Activated naive CD4-positive, alpha-beta T cell treated with anti-CD3 and anti-CD28 coated beads, Interleukin-2, amount 50 U/mL, for 24 hours (primary cell): ENCODE results near the gene DGKB.

Source experiments
- H3K27ac Mint-ChIP-seq: one replicate; pipeline ENCODE4 v1.8.0; 2021; ENCODE audit warnings: mild to moderate bottlenecking, mixed read lengths
- H3K27me3 Mint-ChIP-seq: one replicate; pipeline ENCODE4 v1.8.0; 2021; ENCODE audit warnings: mixed read lengths
- H3K36me3 Mint-ChIP-seq: one replicate; pipeline ENCODE4 v1.8.0; 2021; ENCODE audit warnings: mixed read lengths
- H3K4me1 Mint-ChIP-seq: one replicate; pipeline ENCODE4 v1.8.0; 2021; ENCODE audit warnings: mixed read lengths
- H3K4me3 Mint-ChIP-seq: one replicate; pipeline ENCODE4 v1.8.0; 2021; ENCODE audit warnings: mild to moderate bottlenecking, mixed read lengths
- H3K9me3 Mint-ChIP-seq: one replicate; pipeline ENCODE4 v1.8.0; 2021; ENCODE audit warnings: mixed read lengths

The DGKB gene

GRCh38 chr7:14666304-14666703 is 236.2 kb downstream of the DGKB start:
- Mint-ChIP-seq H3K36me3 (no peaks in the 10 kb centered on the region), H3K9me3 (no peaks in the 10 kb centered on the region), H3K4me3 (no peak overlapping the region), H3K27ac (no peak overlapping the region), H3K4me1 (no peaks in the 10 kb centered on the region), H3K27me3 (no peaks in the 10 kb centered on the region)

GRCh38 chr7:14639801-14640200 is 262.8 kb downstream of the DGKB start:
- Mint-ChIP-seq H3K4me3 (no peak overlapping the region), H3K9me3 (peaks cover 7% of the 10 kb centered on the region), H3K36me3 (no peaks in the 10 kb centered on the region), H3K27me3 (no peaks in the 10 kb centered on the region), H3K27ac (no peak overlapping the region), H3K4me1 (no peaks in the 10 kb centered on the region)

GRCh38 chr7:14639329-14639728 is 263.2 kb downstream of the DGKB start:
- H3K9me3 Mint-ChIP-seq, result peaks cover 3% of the 10 kb centered on the region
- no peak overlapping the region for H3K27ac Mint-ChIP-seq
- no peak overlapping the region for H3K4me3 Mint-ChIP-seq
- no peaks in the 10 kb centered on the region for H3K4me1 Mint-ChIP-seq
- H3K27me3 Mint-ChIP-seq, result no peaks in the 10 kb centered on the region
- H3K36me3 Mint-ChIP-seq, result no peaks in the 10 kb centered on the region

GRCh38 chr7:14637968-14638367 is 264.6 kb downstream of the DGKB start:
- Mint-ChIP-seq H3K36me3 (no peaks in the 10 kb centered on the region), H3K4me3 (no peak overlapping the region), H3K27ac (no peak overlapping the region), H3K4me1 (no peaks in the 10 kb centered on the region), H3K27me3 (no peaks in the 10 kb centered on the region), H3K9me3 (no peaks in the 10 kb centered on the region)

GRCh38 chr7:14635955-14636354 is 266.6 kb downstream of the DGKB start:
- H3K27me3 Mint-ChIP-seq, result no peaks in the 10 kb centered on the region
- no peak overlapping the region for H3K4me3 Mint-ChIP-seq
- H3K9me3 Mint-ChIP-seq, result no peaks in the 10 kb centered on the region
- no peaks in the 10 kb centered on the region for H3K4me1 Mint-ChIP-seq
- H3K27ac Mint-ChIP-seq, result no peak overlapping the region
- no peaks in the 10 kb centered on the region for H3K36me3 Mint-ChIP-seq

GRCh38 chr7:14630048-14630447 is 272.5 kb downstream of the DGKB start:
- no peaks in the 10 kb centered on the region for H3K27me3 Mint-ChIP-seq
- H3K4me1 Mint-ChIP-seq, result no peaks in the 10 kb centered on the region
- H3K27ac Mint-ChIP-seq, result no peak overlapping the region
- H3K4me3 Mint-ChIP-seq, result no peak overlapping the region
- H3K36me3 Mint-ChIP-seq, result no peaks in the 10 kb centered on the region
- no peaks in the 10 kb centered on the region for H3K9me3 Mint-ChIP-seq

- Mint-ChIP-seq H3K4me1 (no peaks in the 10 kb centered on the region), H3K9me3 (no peaks in the 10 kb centered on the region), H3K27ac (no peak overlapping the region), H3K27me3 (no peaks in the 10 kb centered on the region), H3K36me3 (no peaks in the 10 kb centered on the region), H3K4me3 (no peak overlapping the region)
These were observed 274.0 kb downstream of the DGKB start for GRCh38 chr7:14628516-14628915.

GRCh38 chr7:14626076-14626475 is 276.5 kb downstream of the DGKB start:
- Mint-ChIP-seq H3K4me3 (no peak overlapping the region), H3K36me3 (no peaks in the 10 kb centered on the region), H3K9me3 (no peaks in the 10 kb centered on the region), H3K27me3 (no peaks in the 10 kb centered on the region), H3K4me1 (no peaks in the 10 kb centered on the region), H3K27ac (no peak overlapping the region)

- Mint-ChIP-seq H3K4me3 (no peak overlapping the region), H3K36me3 (no peaks in the 10 kb centered on the region), H3K4me1 (no peaks in the 10 kb centered on the region), H3K27me3 (no peaks in the 10 kb centered on the region), H3K9me3 (peaks cover 3% of the 10 kb centered on the region), H3K27ac (no peak overlapping the region)
These were observed 280.0 kb downstream of the DGKB start for GRCh38 chr7:14622559-14622958.

- Mint-ChIP-seq H3K9me3 (no peaks in the 10 kb centered on the region), H3K4me1 (no peaks in the 10 kb centered on the region), H3K27ac (no peak overlapping the region), H3K36me3 (no peaks in the 10 kb centered on the region), H3K4me3 (no peak overlapping the region), H3K27me3 (no peaks in the 10 kb centered on the region)
These were observed 296.4 kb downstream of the DGKB start for GRCh38 chr7:14606101-14606500.

GRCh38 chr7:14604606-14605005 is 297.9 kb downstream of the DGKB start:
- Mint-ChIP-seq H3K9me3 (no peaks in the 10 kb centered on the region), H3K27ac (no peak overlapping the region), H3K36me3 (no peaks in the 10 kb centered on the region), H3K27me3 (no peaks in the 10 kb centered on the region), H3K4me3 (no peak overlapping the region), H3K4me1 (no peaks in the 10 kb centered on the region)

- Mint-ChIP-seq H3K27ac (no peak overlapping the region), H3K4me3 (no peak overlapping the region), H3K9me3 (no peaks in the 10 kb centered on the region), H3K36me3 (no peaks in the 10 kb centered on the region), H3K27me3 (no peaks in the 10 kb centered on the region), H3K4me1 (no peaks in the 10 kb centered on the region)
These were observed 299.7 kb downstream of the DGKB start for GRCh38 chr7:14602851-14603250.

- Mint-ChIP-seq H3K36me3 (no peaks in the 10 kb centered on the region), H3K27ac (no peak overlapping the region), H3K9me3 (no peaks in the 10 kb centered on the region), H3K4me1 (no peaks in the 10 kb centered on the region), H3K4me3 (no peak overlapping the region), H3K27me3 (no peaks in the 10 kb centered on the region)
These were observed 301.7 kb downstream of the DGKB start for GRCh38 chr7:14600766-14601367.

- Mint-ChIP-seq H3K4me1 (no peaks in the 10 kb centered on the region), H3K27ac (no peak overlapping the region), H3K9me3 (no peaks in the 10 kb centered on the region), H3K4me3 (no peak overlapping the region), H3K36me3 (no peaks in the 10 kb centered on the region), H3K27me3 (no peaks in the 10 kb centered on the region)
These were observed 303.6 kb downstream of the DGKB start for GRCh38 chr7:14598978-14599377.

- Mint-ChIP-seq H3K9me3 (no peaks in the 10 kb centered on the region), H3K27ac (no peak overlapping the region), H3K36me3 (no peaks in the 10 kb centered on the region), H3K4me1 (no peaks in the 10 kb centered on the region), H3K4me3 (no peak overlapping the region), H3K27me3 (no peaks in the 10 kb centered on the region)
These were observed 306.1 kb downstream of the DGKB start for GRCh38 chr7:14596421-14596820.

- Mint-ChIP-seq H3K4me3 (no peak overlapping the region), H3K27ac (no peak overlapping the region), H3K9me3 (no peaks in the 10 kb centered on the region), H3K27me3 (no peaks in the 10 kb centered on the region), H3K36me3 (no peaks in the 10 kb centered on the region), H3K4me1 (no peaks in the 10 kb centered on the region)
These were observed 312.3 kb downstream of the DGKB start for GRCh38 chr7:14590206-14590605.

- Mint-ChIP-seq H3K9me3 (no peaks in the 10 kb centered on the region), H3K27ac (no peak overlapping the region), H3K4me1 (no peaks in the 10 kb centered on the region), H3K4me3 (no peak overlapping the region), H3K27me3 (no peaks in the 10 kb centered on the region), H3K36me3 (no peaks in the 10 kb centered on the region)
These were observed 317.3 kb downstream of the DGKB start for GRCh38 chr7:14585232-14585631.
